ENCODE measurements around the gene PROM1. TPM values are rescaled to one million over a fixed set of nuclear protein-coding genes. Genes with fewer than 3 reads are reported as not detected.

PROM1 gene
- total RNA-seq, 1 experiment from 2014 or later, result 17.7 TPM

GRCh38 chr4:15934259-15934658 is 149.6 kb downstream of the PROM1 start:
- Histone ChIP-seq H3K79me2 (ENCODE audit: insufficient read depth, low read length) (no peaks in the 10 kb centered on the region), H3K4me3 (replicated peaks in 1 of 2; ENCODE audit: low read depth in 1 of 2, low read length in 2 of 2) (no peak overlapping the region), H3K9ac (ENCODE audit: low read length) (no peak overlapping the region), H3K4me2 (ENCODE audit: low read length) (no peak overlapping the region), H3K9me2 (ENCODE audit: insufficient read depth) (no peaks in the 10 kb centered on the region), H3K4me1 (ENCODE audit: control insufficient read depth in 1 of 2, insufficient read depth in 2 of 2, low read length in 2 of 2) (peaks cover 11 to 25% of the 10 kb centered on the region in 2 experiments), H3K9me3 (ENCODE audit: control insufficient read depth in 1 of 2, insufficient read depth in 1 of 2, low read depth in 1 of 2, low read length in 2 of 2) (no peaks in the 10 kb centered on the region), H4K20me1 (ENCODE audit: insufficient read depth) (no peaks in the 10 kb centered on the region), H2AFZ (ENCODE audit: low read depth, low read length, poor library complexity, severe bottlenecking) (no peak overlapping the region), H3K27ac (ENCODE audit: low read depth, low read length) (no peak overlapping the region), H3K36me3 (ENCODE audit: control insufficient read depth in 1 of 2, insufficient read depth in 2 of 2, low read length in 2 of 2) (no peaks in the 10 kb centered on the region), H3K27me3 (ENCODE audit: insufficient read depth, low read length) (no peaks in the 10 kb centered on the region)
- no TSS peak for BruUV-seq (replicated peaks)
- no peak for ATAC-seq
- ChIA-PET RAD21 (ENCODE audit: low non-redundant PET in 1 of 2, low total read pairs in 2 of 2, uncharacterized antibody in 2 of 2, unreplicated experiment in 2 of 2) (no interaction called here), POLR2A (no interaction called here), CTCF (interaction anchor here (1.1 kb wide), 1 partner anchor 52 kb away, joined by 4 read pairs; no protein-coding TSS in a partner anchor)
- intact Hi-C loops (cut with micrococcal nuclease), result no loop called here
- no peak for DNase-seq (ENCODE audit: low read depth, low spot score)
- no peak for TF ChIP-seq EZH2 (IDR thresholded peaks at IDR 0.05)

- ATAC-seq (no peak), DNase-seq (ENCODE audit: low read depth, low spot score) (no peak)
- H3K27ac ChIP-seq (ENCODE audit: low read depth, low read length), result no peak overlapping the region
- no peak overlapping the region for H2AFZ ChIP-seq (ENCODE audit: low read depth, low read length, poor library complexity, severe bottlenecking)
- no peak overlapping the region for H3K4me3 ChIP-seq (replicated peaks in 1 of 2; ENCODE audit: low read depth in 1 of 2, low read length in 2 of 2)
- intact Hi-C loops (cut with micrococcal nuclease), result no loop called here
- H3K4me1 ChIP-seq (ENCODE audit: control insufficient read depth in 1 of 2, insufficient read depth in 2 of 2, low read length in 2 of 2), result peaks cover 0 to 3% of the 10 kb centered on the region in 2 experiments; a peak in 1 of 4 replicates
- H4K20me1 ChIP-seq (ENCODE audit: insufficient read depth), result no peaks in the 10 kb centered on the region
- POLR2A ChIA-PET, result no interaction called here
- no peaks in the 10 kb centered on the region for H3K79me2 ChIP-seq (ENCODE audit: insufficient read depth, low read length)
- H3K9me2 ChIP-seq (ENCODE audit: insufficient read depth), result no peaks in the 10 kb centered on the region
- no peaks in the 10 kb centered on the region for H3K27me3 ChIP-seq (ENCODE audit: insufficient read depth, low read length)
- no peak overlapping the region for H3K9ac ChIP-seq (ENCODE audit: low read length)
- no peaks in the 10 kb centered on the region for H3K36me3 ChIP-seq (ENCODE audit: control insufficient read depth in 1 of 2, insufficient read depth in 2 of 2, low read length in 2 of 2)
- CTCF ChIA-PET, result no interaction called here
- no TSS peak for BruUV-seq (replicated peaks)
- RAD21 ChIA-PET (ENCODE audit: low non-redundant PET in 1 of 2, low total read pairs in 2 of 2, uncharacterized antibody in 2 of 2, unreplicated experiment in 2 of 2), result no interaction called here
- H3K4me2 ChIP-seq (ENCODE audit: low read length), result no peak overlapping the region
- H3K9me3 ChIP-seq (ENCODE audit: control insufficient read depth in 1 of 2, insufficient read depth in 1 of 2, low read depth in 1 of 2, low read length in 2 of 2), result no peaks in the 10 kb centered on the region
- TF ChIP-seq CEBPB (IDR thresholded peaks at IDR 0.05; ENCODE audit: low read depth), result no peak
- TF ChIP-seq EZH2 (IDR thresholded peaks at IDR 0.05), result no peak
- no peak for TF ChIP-seq FOSL1 (IDR thresholded peaks at IDR 0.05; ENCODE audit: low read depth)
- TF ChIP-seq, protein P1, sequence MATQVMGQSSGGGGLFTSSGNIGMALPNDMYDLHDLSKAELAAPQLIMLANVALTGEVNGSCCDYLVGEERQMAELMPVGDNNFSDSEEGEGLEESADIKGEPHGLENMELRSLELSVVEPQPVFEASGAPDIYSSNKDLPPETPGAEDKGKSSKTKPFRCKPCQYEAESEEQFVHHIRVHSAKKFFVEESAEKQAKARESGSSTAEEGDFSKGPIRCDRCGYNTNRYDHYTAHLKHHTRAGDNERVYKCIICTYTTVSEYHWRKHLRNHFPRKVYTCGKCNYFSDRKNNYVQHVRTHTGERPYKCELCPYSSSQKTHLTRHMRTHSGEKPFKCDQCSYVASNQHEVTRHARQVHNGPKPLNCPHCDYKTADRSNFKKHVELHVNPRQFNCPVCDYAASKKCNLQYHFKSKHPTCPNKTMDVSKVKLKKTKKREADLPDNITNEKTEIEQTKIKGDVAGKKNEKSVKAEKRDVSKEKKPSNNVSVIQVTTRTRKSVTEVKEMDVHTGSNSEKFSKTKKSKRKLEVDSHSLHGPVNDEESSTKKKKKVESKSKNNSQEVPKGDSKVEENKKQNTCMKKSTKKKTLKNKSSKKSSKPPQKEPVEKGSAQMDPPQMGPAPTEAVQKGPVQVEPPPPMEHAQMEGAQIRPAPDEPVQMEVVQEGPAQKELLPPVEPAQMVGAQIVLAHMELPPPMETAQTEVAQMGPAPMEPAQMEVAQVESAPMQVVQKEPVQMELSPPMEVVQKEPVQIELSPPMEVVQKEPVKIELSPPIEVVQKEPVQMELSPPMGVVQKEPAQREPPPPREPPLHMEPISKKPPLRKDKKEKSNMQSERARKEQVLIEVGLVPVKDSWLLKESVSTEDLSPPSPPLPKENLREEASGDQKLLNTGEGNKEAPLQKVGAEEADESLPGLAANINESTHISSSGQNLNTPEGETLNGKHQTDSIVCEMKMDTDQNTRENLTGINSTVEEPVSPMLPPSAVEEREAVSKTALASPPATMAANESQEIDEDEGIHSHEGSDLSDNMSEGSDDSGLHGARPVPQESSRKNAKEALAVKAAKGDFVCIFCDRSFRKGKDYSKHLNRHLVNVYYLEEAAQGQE (IDR thresholded peaks at IDR 0.05; ENCODE audit: low read depth), result no peak
- no peak for TF ChIP-seq SIN3A (IDR thresholded peaks at IDR 0.05; ENCODE audit: low read depth)
- TF ChIP-seq EGR1 (IDR thresholded peaks at IDR 0.05; ENCODE audit: low read depth), result no peak
- no peak for TF ChIP-seq SRF (IDR thresholded peaks at IDR 0.05; ENCODE audit: low read depth)
- no peak for TF ChIP-seq YY1 (IDR thresholded peaks at IDR 0.05; ENCODE audit: extremely low read depth, insufficient replicate concordance, low read depth, low read length)
- no peak for TF ChIP-seq ELF1 (IDR thresholded peaks at IDR 0.05; ENCODE audit: borderline replicate concordance, low read depth)
- TF ChIP-seq, protein P2, sequence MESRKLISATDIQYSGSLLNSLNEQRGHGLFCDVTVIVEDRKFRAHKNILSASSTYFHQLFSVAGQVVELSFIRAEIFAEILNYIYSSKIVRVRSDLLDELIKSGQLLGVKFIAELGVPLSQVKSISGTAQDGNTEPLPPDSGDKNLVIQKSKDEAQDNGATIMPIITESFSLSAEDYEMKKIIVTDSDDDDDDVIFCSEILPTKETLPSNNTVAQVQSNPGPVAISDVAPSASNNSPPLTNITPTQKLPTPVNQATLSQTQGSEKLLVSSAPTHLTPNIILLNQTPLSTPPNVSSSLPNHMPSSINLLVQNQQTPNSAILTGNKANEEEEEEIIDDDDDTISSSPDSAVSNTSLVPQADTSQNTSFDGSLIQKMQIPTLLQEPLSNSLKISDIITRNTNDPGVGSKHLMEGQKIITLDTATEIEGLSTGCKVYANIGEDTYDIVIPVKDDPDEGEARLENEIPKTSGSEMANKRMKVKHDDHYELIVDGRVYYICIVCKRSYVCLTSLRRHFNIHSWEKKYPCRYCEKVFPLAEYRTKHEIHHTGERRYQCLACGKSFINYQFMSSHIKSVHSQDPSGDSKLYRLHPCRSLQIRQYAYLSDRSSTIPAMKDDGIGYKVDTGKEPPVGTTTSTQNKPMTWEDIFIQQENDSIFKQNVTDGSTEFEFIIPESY (IDR thresholded peaks at IDR 0.05; ENCODE audit: extremely low read depth, insufficient replicate concordance, low read length), result no peak
- TF ChIP-seq RAD21 (IDR thresholded peaks at IDR 0.05; ENCODE audit: low read depth), result no peak
- no peak for TF ChIP-seq EZH2phosphoT487 (IDR thresholded peaks at IDR 0.05; ENCODE audit: borderline replicate concordance)
- TF ChIP-seq, protein P3, sequence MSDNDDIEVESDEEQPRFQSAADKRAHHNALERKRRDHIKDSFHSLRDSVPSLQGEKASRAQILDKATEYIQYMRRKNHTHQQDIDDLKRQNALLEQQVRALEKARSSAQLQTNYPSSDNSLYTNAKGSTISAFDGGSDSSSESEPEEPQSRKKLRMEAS (IDR thresholded peaks at IDR 0.05), result no peak
- TF ChIP-seq TCF7L2 (IDR thresholded peaks at IDR 0.05; ENCODE audit: borderline replicate concordance, extremely low read depth, insufficient read depth, insufficient read length), result no peak
These were observed 152.2 kb downstream of the PROM1 start for GRCh38 chr4:15931451-15932210.

Measured in HCT116 (cell line).